Measurements from ENCODE around the gene POU2AF1.

The POU2AF1 gene

DNA sequence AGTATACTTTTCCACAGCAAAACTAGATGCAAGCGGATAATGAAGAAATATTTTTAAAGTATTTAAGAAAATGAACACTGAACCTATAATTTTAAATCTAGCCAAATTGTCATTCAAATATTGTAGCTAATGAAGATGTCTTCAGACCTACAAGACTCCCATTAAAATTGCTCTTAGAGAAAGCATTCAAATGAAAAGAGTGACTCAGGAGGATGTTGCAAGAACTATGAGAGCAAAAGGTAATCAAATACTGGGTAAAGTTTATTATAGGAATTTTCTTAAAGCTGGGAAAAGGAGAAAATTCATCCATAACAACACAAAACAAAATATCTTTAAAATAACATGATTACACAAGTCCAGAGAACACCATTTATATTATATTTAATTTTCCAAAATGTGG, 5.4 kb upstream of the POU2AF1 start:
- no peak for DNase-seq

- DNase-seq = no peak
These were observed 3.4 kb upstream of the POU2AF1 start for GRCh38 chr11:111382451-111382850.

DNA sequence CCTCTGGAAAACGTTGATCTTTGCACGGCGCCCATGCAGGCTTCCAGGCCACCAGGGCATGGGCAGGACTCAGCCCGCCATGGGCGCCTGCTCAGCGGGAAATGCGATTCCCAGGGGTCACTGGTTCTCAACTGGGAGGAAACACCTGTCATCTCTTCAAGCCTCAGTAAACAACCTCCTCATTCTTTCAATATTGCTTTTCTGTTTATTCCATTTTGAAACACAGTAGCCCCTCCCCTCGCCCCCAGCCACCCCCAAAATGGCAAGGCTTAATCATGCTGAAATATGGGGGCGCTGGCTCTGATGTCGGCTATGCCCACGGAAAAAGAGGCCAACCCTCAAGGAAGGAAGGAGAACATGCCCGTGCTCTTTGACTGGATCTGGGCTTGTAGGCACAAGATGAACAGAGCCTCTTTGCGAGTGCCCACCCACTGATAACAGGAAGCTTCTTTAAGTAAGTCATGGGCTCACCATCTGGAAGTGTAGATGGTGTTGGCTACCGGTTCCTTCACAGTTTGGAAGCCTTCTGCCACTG, 594 bp upstream of the POU2AF1 start:
- no peak for DNase-seq

- no peak for DNase-seq
These were observed 752 bp downstream of the POU2AF1 start for GRCh38 chr11:111378185-111378860.

DNA sequence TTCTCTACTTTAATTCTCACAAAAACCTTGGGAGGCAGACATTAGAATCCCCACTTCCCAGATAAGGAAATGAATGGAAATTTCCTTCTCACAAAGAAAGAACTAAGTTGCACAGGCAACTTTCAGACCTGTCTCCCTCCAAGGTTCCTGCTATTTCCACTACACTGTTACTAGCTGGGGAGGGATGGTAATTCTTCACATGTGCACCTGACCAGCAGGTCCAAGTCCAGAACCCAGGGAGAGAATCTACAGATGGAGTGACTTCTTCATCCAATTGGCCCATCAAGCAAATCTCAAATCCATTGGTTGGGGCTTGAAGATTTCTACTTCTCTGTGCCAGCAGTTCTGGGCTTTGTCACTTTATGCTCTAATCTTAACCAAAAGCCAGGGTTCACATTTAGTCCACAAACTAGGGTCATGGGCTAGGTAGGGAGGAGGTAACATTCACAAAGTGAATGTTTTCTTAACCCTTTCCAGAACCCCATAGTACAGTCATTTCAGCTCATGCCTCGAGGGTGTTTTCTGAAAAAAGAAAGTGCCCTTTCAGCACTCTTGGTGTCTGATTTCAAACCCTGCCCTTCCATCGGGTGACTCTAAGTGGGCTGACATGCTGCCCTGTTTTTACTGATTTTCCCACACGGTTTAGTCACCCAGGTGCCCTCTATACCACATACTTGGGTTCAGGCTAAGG, 2.7 kb downstream of the POU2AF1 start:
- no peak for DNase-seq

DNA sequence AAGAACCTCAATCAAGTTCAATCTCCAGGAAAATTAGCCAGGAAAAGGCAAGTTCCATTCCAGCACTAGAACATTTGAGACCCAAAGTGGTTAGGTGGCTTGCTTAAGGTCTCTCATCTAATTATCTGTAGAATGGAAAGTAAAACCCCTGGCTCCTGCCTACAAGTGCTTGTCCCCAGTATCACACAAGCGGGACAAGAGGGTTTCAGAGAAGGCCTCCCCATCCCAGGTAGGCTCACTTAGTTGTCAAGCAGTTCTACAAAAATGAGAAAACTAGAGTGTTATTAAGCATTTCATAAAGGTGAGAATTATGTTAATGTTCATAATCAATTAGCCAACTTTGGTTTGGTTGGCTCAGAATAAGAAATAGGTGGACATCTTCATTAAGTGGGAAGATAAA, 5.5 kb downstream of the POU2AF1 start:
- no peak for DNase-seq

GRCh38 chr11:111372538-111372937, 6.5 kb downstream of the POU2AF1 start:
- no peak for DNase-seq

DNA sequence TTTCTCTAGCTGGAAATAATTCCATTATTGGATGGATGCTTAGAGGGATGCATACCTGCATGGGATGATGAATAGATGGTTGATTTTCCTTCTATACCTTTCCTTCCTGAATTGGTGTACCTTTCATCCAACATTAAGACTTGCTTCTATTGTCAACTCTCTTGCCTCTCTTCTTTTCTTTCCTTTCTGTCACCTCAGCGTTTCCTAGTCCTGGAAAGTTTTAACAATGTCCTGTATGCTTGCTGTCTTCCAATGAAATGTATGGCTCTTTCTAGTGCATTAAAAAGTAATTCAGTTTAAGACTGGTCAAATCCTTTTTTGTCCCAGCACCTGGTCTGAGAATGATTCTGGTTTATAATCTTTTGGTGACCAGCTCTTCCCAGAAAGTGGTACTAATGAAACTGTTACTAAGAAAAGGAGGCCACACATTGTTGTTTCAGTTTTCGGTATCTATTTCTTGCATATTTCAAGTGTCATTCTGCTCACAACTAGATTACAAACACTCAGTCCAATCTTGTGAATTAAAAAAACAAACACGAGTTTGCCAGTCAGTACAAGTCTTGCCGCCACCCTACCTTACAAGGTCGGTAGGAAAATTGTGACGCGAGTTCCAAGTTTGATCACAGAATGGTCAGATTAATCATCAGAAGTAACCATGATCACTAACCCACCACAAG, 8.0 kb downstream of the POU2AF1 start:
- no peak for DNase-seq

- no peak for DNase-seq
These were observed 8.7 kb downstream of the POU2AF1 start for GRCh38 chr11:111370270-111370901.

GRCh38 chr11:111368285-111368560, 10.9 kb downstream of the POU2AF1 start:
- no peak for DNase-seq

DNA sequence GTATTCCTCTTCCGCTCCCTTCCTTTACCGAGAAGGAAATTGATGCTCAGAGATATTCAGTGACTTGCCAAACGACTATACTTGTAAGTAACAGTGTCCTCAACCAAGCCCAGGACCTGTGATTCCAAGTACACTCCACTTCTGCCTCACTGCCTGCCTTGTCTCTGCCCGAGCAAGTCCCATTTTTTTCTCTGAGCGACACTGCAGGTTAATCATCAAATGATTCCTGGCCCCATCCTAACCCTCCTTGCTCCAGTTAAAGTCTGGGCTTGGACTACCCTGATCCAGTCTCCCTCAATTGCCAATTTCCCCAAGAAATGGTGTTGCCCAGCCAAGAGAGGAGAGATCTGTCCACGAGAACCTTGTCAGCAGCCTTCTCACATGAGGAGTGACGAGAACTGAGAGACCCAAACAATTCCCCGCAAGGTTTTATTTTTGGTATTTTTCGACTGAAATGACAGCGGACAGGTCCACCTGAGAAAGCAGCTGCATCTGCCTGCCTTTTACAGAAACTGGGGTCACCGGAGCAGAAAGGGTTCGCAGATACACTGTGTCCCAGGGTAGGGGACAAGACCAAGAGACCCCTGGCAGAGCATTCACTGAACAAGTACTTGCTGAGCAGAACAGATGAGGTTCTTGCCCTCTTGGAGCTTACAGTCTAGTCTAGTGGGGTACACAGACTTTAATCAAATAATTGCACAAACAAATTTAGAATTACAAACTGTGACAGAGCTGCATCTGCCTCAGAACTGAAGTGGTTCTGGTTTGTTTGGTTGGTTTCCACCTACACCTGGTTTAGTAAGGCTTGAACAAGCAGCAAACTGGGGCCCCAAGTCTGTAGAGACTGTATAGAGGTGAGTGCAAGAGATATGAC, 11.4 kb downstream of the POU2AF1 start:
- DNase-seq = no peak

DNA sequence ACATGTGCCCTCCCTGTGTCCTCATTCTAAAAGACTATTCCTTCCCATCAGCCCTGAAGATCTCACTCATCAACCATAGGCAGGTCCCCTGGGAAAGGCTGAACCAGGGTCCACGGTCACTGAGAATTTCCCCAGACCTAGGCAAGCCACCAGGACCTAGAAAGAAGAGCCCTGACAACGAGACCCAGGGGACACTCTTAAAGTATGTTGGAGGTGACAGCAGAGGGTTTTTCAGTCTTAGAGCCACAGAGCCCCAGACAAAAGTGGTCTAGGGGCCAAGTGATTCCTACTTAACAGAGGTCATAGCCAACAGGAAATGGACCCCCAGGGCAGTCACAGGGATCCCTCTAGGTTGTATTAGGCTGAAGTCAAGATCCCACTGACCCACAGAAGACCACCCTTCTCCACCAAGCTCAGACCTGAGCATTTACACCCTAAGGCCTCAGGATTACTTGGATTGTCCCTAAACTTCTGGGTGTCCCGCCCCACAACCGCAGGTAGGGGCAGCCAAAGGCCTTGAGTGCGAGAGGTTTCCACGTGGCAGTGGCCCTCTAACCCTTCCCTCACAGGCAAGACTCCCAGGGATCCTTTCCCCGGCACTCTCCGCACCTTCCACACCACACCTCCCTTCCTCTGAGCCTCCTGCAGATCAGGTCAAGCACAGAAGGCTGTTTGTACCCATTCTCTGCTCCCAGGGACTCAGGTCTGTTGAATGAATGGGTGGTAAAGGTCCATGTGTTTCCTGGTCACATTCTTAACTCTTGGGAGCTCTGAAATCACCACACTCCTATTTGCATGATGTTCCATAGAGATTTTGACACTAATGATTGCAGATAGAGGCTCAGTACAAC, 12.3 kb downstream of the POU2AF1 start:
- DNase-seq = no peak

GRCh38 chr11:111365722-111366559, 13.1 kb downstream of the POU2AF1 start:
- no peak for DNase-seq

DNA sequence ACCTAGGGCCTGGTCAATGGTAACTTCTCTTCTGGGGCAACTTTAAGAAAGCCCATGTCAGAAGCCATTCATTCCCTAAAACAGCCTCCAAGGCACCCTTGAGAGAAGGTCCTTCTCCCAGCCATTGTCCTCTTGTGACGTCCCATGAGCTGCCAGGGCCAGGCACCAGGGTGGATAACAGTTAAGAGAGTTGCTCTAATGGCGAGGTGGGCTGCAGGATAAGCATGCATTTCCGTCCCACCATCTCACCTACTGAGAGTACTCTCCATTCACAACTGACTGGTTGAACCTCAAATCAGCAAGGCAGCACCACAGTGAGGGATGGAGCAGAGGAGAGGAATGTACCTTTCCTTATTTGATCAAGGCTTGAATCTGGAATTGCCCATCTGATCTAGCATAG, 14.6 kb downstream of the POU2AF1 start:
- DNase-seq = no peak

- no peak for DNase-seq
These were observed 15.1 kb downstream of the POU2AF1 start for GRCh38 chr11:111363985-111364384.

DNA sequence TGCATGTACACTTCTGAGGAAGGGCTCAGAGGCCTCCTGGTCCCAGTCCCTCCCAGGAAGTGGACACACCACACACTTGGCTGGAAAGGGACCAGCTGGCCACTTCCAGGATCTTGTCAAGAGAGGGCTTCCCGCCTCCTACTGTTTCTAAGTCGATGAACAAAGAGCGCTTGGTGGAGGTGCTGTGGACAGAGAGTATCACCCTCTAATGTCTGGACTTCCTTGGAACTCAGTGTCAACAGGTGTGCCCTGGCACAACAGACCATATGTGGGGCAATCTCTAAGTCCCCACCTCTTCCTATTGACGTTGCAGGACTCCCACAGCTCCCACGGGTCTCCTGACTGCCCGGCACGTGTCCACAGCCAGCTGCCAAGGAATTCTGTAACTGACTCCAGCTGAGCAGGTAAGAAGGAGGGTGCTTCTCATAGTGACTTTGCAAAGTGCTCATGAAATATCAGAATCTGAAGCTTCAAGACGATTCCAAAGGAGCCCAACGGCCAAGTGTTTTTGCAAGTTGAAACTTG, 16.1 kb downstream of the POU2AF1 start:
- no peak for DNase-seq

DNA sequence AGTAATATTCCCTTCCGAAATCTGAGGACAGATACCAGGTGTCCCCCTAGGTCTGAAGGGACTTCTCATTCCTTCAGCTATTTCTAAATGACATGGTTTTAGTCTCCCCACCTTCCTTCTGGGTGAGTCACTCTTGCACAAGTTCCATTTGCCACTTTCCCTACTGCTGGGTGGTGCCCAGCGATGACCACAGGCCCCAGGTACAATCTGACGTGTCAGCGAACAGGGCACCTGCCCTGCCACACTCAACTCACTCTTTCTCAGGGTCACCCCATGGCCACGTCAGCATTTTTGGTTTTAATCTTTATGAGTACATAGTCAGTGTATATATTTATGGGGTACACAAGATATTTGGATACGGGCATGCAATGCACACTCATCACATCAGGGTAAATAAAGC, 17.2 kb downstream of the POU2AF1 start:
- DNase-seq = no peak

DNA sequence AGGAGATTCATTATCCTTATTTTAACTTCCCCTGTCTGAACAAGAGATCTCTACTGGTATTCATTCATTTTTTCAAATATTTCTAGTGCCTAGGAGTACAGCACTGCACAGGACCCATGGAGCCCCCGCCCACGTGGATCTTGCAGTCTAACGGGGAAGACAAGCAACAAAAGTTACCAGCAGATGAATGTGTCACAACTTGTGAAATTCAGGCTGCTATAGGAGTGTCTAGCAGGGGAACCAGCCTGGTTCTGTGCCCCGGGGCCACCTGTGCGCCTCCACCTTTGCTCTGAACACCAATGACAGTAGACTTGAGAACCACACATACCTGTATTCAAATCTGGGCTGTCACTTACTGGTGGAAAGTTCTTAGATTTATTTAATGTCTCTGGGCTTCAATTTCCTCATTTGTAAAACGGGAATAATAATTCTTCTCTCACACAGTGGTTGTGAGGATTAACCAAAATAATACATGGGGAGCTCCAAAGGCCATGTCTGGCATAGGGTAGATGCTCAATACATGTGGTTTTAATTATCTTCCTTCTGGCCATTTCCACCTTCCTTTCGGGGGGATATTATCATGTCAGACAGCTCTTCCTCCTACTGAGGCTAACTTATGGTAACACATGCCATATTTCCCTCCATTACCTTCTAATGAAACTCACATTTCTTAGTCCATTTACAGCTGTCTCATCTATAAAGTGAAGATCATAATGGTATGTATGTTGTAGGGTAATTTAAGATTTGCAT, 17.8 kb downstream of the POU2AF1 start:
- DNase-seq = no peak

DNA sequence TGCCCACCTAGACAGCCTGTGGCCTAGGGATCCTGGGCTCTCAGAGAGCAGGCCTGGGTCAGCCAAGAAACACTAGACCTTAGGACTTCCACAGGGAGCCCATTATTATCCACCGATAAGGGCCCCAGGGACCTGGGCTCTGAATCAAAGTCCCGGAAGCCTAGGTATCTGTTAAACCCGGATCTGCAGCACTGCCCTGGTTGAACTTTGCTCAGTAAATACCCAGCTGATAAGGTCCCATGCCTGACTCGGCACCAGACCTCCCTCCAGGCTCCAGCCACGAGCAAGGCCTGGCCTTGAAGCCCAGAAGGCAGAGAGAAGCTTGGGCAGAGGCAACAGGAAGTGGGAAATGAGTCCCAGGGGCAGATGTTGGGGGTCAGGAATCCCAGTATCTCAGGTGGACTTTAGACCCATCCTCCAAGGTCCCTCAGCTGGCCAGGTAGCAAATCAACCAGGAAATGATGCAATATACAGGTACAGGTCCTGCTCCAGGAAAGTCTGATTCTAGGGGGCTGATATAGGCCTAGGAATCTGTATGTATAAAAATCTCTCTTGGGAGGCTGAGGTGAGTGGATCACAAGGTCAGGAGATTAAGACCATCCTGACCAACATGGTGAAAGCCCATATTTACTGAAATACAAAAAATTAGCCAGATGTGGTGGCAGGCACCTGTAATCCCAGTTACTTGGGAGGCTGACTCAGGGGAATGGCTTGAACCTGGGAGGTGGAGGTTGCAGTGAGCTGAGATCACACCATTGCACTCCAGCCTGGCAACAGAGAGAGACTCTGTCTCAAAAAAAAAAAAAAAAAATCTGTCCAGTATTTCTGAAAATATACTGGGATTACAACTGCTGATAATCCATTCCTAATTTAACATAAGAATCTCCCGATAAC, 18.7 kb downstream of the POU2AF1 start:
- no peak for DNase-seq

All from NCI-H1417 (cell line).